Activated T-helper 1 cell treated with anti-CD3 and anti-CD28 coated beads, Interleukin-2, amount 50 U/mL, for 16 hours (primary cell): ENCODE data around the gene TPSB2.
"Not testable (repeated sequence)": the region's sequence is repeated elsewhere in the genome, so short reads cannot be mapped to it uniquely, and the experiment has no call there.

ENCODE experiments used
- DNase-seq, 2 donors: peaks; one replicate each; pipeline ENCODE4 v3.0.0-alpha.2; 2020; ENCODE audit warnings: low read depth in 1 of 2, low spot score in 1 of 2

TPSB2 gene

DNA sequence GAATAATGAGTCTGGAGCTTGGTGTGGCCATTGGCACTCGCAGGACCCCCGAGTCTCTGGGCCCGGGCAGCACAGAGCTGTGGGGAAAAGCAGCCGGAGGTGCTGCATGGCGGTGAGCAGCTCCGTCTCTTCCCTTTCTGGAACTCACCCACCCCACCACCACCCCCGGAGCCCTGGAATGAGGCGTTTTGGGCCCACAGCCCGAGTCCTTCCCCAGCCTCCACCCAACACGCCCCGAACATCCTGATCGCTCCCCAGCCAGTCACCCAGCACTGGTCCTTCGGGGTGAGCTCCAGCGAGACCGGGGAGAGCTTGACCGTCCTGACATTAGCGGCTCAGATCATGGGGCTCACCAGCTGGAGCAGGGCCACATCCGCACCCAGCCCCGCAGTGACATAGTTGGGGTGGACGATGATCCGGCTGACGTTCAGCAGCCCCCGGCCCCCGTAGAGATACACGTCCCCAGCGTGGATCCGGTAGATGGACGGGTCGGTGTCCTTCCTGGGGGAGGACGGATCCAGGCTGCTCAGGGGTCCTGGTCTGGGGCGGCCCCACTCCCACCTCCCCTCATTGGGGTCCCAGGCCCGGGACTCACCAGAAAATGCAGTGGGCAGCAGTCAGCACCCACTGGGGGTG, 32.3 kb upstream of the TPSB2 start:
- DNase-seq, result no peak

DNA sequence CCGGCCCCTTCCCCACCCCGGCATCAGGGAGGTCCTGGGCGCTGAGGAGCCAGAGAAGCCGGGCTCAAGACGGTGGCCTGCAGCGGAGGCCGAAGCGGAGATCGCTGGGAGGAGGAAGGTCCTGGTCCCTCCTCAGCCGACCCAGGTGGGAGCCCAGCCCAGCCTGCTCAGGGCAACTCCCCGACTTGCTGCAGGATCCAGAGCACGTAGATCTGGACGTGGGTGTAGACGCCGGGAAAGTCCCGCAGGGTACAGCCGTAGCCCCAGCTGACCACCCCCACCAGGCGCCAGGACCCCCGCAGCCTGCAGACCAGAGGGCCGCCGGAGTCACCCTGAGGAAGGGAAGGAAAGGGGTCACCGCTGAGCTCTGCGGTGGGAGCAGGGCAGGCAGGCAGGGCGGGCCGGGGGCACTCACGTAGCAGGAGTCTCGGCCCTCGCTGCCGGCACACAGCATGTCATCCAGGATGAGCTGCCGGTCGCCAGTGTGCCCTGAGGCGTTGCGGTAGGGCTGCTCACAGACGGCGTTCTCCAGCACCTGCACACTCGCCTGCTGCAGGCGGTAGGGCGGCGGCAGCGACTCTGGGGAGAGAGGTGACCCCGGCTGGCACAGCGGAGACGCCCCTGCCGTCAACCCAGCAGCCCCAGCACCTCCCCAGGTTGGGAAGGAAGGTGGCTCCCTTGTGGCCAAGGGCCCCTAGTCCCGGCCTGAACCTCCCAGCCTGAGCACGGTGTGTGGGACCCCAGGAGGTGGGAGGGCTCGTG, 31.3 kb upstream of the TPSB2 start:
- DNase-seq, result no peak

DNA sequence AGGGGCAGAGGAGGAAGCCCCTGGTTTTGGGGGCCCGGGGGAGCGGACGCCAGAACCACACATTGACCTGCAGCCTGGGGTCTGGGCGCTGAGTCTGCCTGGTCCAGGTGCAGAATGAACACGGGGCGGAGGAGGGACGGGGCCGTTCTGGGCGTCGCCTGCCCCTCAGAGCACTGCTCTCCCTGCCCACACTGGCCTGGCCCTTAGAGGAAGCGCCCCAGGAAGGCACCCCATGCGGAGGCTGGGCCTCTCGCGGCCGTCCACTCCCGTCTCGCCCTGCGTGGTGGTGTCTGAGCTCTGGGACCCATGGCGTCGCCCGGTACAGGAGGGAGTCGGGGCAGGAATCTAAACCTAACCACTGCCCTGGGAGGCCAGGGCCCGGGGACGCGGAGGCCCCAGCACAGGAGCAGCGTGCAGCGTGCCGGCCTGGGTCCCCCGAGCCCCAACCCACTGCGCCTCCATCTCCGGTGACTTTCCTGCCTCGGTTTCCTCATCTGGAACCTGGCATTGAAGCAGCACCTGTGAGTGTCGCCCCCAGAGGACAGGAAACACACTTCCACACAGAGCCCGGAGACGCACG, 30.2 kb upstream of the TPSB2 start:
- no peak for DNase-seq

DNA sequence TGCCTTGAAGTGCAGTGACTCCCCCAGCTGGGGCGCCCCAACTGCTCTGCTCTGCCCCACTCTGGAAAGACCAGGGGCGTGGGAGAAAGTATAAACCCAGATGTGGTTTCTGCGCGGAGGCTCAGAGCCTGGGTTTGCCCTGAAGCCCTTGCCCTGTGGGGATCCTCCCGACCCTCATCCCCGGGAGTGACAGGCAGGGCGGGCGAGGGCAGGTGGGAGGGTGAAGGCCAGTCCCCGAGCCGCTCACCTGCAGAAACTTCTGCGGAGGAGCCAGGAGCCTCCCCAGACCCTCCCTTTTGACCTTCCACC, 29.7 kb upstream of the TPSB2 start:
- DNase-seq, result no peak

DNA sequence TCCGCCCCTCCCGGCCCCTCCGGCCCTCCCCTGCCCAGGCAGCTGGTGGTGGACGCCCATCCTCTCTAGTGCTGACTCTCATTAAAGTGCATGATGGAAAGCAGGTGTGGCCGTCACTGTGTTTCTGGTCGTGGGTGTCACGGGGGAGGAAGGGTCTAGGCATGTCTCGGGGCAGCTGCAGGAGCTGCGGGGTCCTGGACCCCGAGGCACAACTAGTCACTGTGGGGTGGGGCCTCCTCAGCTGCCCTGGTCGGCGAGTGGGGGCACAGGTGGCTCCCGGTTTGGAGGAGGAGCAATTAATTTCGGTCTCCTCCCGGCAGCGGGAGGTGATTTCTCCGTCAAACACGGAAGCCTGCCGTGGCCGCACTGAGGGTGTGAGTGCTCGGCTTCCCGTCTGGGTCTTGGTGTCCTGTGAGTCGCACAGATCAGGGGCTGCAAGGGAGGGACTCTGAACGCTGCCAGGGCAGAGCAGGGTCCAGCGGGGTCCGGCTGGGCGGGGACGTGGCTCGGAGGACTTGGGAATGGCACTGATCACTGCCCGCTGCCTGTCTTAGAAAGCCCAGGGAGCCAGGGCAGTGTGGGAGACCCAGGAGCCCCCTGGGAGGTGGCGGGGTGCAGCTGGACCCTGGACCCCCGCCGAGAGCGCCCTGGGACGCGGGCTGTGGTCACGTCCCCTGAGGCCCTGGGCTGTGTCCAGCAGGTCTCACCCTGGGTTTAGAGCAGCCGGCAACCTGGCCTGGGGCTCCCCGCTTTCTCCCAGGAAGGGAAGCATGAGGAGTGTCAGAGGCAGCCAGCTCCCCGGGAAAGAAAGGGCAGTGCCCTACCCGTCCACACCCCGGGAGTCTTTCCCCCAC, 29.1 kb upstream of the TPSB2 start:
- DNase-seq, result no peak

- DNase-seq, result no peak
These were observed 28.2 kb upstream of the TPSB2 start for GRCh38 chr16:1258225-1258600.

- DNase-seq, result no peak
These were observed 27.7 kb upstream of the TPSB2 start for GRCh38 chr16:1257561-1258224.

- no peak for DNase-seq
These were observed 26.9 kb upstream of the TPSB2 start for GRCh38 chr16:1256874-1257322.

GRCh38 chr16:1256296-1256873, 26.4 kb upstream of the TPSB2 start:
- DNase-seq, result not testable (repeated sequence)

- not testable (repeated sequence) for DNase-seq
These were observed 25.5 kb upstream of the TPSB2 start, which contains the start of gene TPSD1 for GRCh38 chr16:1255276-1256122. TSS of gene TPSD1 (plus strand) at chr16:1256069. CDS start at chr16:1256281, 212 bp downstream.

GRCh38 chr16:1254821-1255220, 24.8 kb upstream of the TPSB2 start:
- DNase-seq, result not testable (repeated sequence)

- not testable (repeated sequence) for DNase-seq
These were observed 23.8 kb upstream of the TPSB2 start for GRCh38 chr16:1253701-1254364.

- DNase-seq, result not testable (repeated sequence)
These were observed 19.2 kb upstream of the TPSB2 start for GRCh38 chr16:1249031-1249755.

- not testable (repeated sequence) for DNase-seq
These were observed 18.0 kb upstream of the TPSB2 start for GRCh38 chr16:1247903-1248537.

DNA sequence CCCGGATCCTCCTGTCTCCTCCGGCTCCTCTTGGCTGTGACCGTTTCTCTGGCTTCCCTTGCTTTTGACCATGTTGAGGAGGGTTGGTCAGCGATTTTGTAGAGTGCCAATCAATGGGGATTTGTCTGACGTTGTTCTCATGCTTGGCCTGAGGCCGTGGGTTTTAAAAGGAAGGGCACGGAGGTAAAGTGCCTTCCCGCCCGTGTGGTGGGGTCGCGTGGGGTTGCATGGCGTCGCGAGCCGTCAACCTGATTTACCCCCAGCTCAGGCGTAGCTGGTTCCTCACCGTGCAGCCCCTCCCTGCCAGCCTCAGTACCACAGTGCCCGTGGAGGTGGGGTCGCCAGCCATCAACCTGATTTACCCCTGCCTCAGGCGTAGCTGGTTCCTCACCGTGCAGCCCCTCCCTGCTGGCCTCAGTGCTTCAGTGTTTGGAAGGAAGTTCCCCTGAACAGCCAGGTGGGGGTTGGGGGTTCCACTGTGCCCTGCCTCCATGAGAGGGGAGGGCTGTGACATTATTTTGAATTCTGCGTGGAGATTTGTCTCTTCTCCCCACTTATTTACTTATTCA, 15.6 kb upstream of the TPSB2 start:
- DNase-seq, result no peak

DNA sequence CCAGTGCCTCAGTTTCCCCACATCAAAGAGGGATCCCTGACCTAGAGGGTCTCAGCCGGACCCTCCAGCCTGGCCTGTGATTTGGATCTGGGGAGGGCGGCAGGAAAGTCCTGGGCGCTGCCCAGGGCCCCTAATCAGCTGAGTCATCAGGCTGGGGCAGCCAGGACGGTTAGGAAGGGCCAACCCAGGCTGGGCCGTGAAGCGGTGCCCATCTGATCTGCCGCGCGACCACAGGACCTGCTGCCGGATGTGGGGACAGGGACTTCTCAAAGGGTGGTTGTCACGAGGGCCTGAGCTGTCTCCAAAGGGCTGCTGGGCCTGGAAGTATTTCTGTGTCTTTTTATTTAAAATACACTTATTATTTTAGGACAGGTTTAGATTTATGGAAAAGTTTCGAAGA, 14.9 kb upstream of the TPSB2 start:
- no peak for DNase-seq
